Adrenal gland (tissue), 12 donors: Measurements from ENCODE around the gene PRC1. TPM values are rescaled to one million over a fixed set of nuclear protein-coding genes. Genes with fewer than 3 reads are reported as not detected.

Experiments used
- DNase-seq, 7 donors: peaks; one replicate each; pipeline ENCODE4 v3.0.0-alpha.2; 2019 to 2020
- H3K27ac ChIP-seq, 5 donors: fragments of 200-600 bp; sonication (generic) in 4 of 5; 1 replicate in 3 of 5; 2 replicates in 2 of 5; pipeline versions ENCODE4 v1.5.1 to v1.8.0; 2016 to 2020; ENCODE audit warnings: mild to moderate bottlenecking in 1 of 5
- H3K27me3 ChIP-seq: fragments of 200-600 bp; 2 replicates; pipeline ENCODE4 v1.8.0; 2021
- H3K36me3 ChIP-seq, 2 donors: fragments of 200-600 bp; replicated peaks in 1 of 2; 1 replicate in 1 of 2; 2 replicates in 1 of 2; pipeline versions ENCODE4 v1.5.1 to v1.8.0; 2018 to 2022
- H3K4me1 ChIP-seq, 2 donors: fragments of 200-600 bp; replicated peaks in 1 of 2; 1 replicate in 1 of 2; 2 replicates in 1 of 2; pipeline versions ENCODE4 v1.5.1 to v1.8.0; 2018 to 2021
- H3K4me3 ChIP-seq, 4 donors: fragments of 200-600 bp; sonication (generic) in 3 of 4; one replicate each; pipeline ENCODE4 v1.5.1; 2016 to 2018
- H3K9me3 ChIP-seq, 3 donors: fragments of 200-600 bp; sonication (generic) in 1 of 3; replicated peaks in 1 of 3; 1 replicate in 2 of 3; 2 replicates in 1 of 3; pipeline versions ENCODE4 v1.5.1 to v1.8.0; 2016 to 2021
- POLR2A ChIP-seq, 2 donors: fragments of 450-650 bp; IDR thresholded peaks; one replicate each; pipeline ENCODE4 v1.6.1; 2017; ENCODE audit warnings: antibody characterized with exemption in 2 of 2, mild to moderate bottlenecking in 2 of 2, moderate library complexity in 1 of 2
- WGBS, 4 donors: extraction: QIAGEN DNeasy Blood & Tissue Kit in 2 of 4; methylation state at CpG; one replicate each; pipeline versions ENCODE4 v1.1.5 to v1.1.7; 2013 to 2017; 5-methylcytosine and 5-hydroxymethylcytosine counted together
- intact Hi-C, 2 donors: fragments of 100-400 bp; cut with DNase I; formaldehyde crosslinking; loops; one replicate each; pipeline versions ENCODE4 v1.14.1 to v1.15.0; 2022 to 2023
- polyA plus RNA-seq, 3 donors: library from polyadenylated mRNA; stranded (reverse); fragments of 200-250 nt in 2 of 3; fragments of 350-450 nt in 1 of 3; fragmentation: Illumina TruSeq in 1 of 3; extraction: RNeasy Lipid Tissue Mini Kit (QIAGEN cat#74804) in 1 of 3; gene quantifications; one replicate each; pipeline ENCODE4 v1.2.3, GENCODE V29; 2013 to 2014
- total RNA-seq, 9 donors: library from RNA; depleted of rRNA in 4 of 9; stranded (reverse); fragments of >200 nt in 4 of 9; fragments of 120-200 nt in 1 of 9; fragmentation: NEBNext Ultra II Directional in 1 of 9; extraction: Animal tissue kit (Norgen Biotek cat#: 25700) in 1 of 9; gene quantifications; one replicate each; pipeline versions ENCODE4 v1.1.0 to v1.2.4, GENCODE V29; 2013 to 2023
- TF ChIP-seq, protein P1 (sequence below), 6 experiments: fragments of 450-650 bp in 4 of 6; fragments of 200-600 bp in 2 of 6; sonication (generic) in 1 of 6; IDR thresholded peaks; 1 replicate in 5 of 6; 2 replicates in 1 of 6; pipeline versions ENCODE4 v1.5.1 to v1.8.0; 2016 to 2021; ENCODE audit warnings: antibody characterized with exemption in 6 of 6, mild to moderate bottlenecking in 2 of 6, moderate library complexity in 1 of 6
- donor health status: healthy with polysubstance abuse.
- donor health status: Bipolar disorder and iron deficiency.
- donor health status: DM: yes; HTN: yes; CAD: no.
- donor health status: DM: no; HTN: no; CAD: no.
- donor health status: DM: no; HTN: no; CAD: no.
- donor health status: DM: yes; HTN: yes; CAD: no.

Gene PRC1
- total and polyA plus RNA-seq, 12 donors, result 4.7 to 63.8 (median 6.6) TPM

DNA sequence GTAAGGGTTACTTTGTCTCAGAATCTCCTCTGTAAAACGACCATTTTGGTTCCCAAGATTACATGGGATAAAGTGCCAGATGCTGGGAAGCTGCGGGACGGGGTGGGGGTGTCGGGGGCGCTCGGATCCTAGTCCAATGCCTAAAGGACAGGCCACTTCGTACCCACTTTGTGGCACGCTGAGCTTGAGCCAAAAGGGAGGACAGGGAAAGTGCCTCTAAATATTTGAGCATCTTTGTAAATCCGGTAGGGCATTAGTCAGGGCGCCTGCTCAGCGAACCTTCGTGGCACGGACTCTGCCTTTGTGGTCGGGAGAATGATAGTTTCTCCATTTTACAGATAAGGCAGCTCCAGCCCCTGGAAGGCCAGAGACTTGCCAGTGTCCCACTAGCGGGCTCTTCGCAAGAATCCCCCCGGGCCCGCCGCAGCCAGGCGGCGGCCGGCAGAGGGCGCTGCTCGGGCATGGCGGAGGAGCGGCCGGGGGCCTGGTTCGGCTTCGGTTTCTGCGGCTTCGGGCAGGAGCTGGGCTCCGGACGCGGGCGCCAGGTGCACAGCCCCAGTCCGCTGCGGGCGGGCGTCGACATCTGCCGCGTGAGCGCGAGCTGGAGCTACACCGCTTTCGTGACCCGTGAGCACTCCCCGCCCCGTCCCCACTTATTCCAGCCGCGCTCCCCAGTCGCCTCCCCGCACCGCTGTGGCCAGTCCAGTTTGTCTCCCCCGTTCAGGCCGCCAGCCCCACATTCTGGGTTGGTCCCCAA lies 37.9 kb downstream of the PRC1 start:
- 3 to 16% (median 5%) methylated on average over 13 to 56 of the region's 56 CpGs for WGBS, 4 donors
- intact Hi-C loops, result loop anchor here (5.0 to 10.0 kb wide), 3 partner anchors 41 to 81 kb away; no protein-coding TSS in a partner anchor
- peak overlapping the region in 3 of 4 donors; percentile 41 to 74 (median 67) for H3K4me3 ChIP-seq
- H3K9me3 ChIP-seq, result no peaks in the 10 kb centered on the region
- peaks cover 19 to 25% of the 10 kb centered on the region in 2 donors for H3K4me1 ChIP-seq
- peak overlapping the region in 4 of 5 donors; percentile 34 to 72 (median 66) for H3K27ac ChIP-seq
- TF ChIP-seq POLR2A (IDR thresholded peaks at IDR 0.05), result peak; percentile 28 to 68
- TF ChIP-seq, protein P1, sequence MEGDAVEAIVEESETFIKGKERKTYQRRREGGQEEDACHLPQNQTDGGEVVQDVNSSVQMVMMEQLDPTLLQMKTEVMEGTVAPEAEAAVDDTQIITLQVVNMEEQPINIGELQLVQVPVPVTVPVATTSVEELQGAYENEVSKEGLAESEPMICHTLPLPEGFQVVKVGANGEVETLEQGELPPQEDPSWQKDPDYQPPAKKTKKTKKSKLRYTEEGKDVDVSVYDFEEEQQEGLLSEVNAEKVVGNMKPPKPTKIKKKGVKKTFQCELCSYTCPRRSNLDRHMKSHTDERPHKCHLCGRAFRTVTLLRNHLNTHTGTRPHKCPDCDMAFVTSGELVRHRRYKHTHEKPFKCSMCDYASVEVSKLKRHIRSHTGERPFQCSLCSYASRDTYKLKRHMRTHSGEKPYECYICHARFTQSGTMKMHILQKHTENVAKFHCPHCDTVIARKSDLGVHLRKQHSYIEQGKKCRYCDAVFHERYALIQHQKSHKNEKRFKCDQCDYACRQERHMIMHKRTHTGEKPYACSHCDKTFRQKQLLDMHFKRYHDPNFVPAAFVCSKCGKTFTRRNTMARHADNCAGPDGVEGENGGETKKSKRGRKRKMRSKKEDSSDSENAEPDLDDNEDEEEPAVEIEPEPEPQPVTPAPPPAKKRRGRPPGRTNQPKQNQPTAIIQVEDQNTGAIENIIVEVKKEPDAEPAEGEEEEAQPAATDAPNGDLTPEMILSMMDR (IDR thresholded peaks at IDR 0.05), result peak; percentile 57 to 91 (median 87)
- DNase-seq, result peak; percentile 75 to 84 (median 78)
- H3K36me3 ChIP-seq, result peaks cover 0 to 34% of the 10 kb centered on the region in 2 donors
- H3K27me3 ChIP-seq, result no peaks in the 10 kb centered on the region

DNA sequence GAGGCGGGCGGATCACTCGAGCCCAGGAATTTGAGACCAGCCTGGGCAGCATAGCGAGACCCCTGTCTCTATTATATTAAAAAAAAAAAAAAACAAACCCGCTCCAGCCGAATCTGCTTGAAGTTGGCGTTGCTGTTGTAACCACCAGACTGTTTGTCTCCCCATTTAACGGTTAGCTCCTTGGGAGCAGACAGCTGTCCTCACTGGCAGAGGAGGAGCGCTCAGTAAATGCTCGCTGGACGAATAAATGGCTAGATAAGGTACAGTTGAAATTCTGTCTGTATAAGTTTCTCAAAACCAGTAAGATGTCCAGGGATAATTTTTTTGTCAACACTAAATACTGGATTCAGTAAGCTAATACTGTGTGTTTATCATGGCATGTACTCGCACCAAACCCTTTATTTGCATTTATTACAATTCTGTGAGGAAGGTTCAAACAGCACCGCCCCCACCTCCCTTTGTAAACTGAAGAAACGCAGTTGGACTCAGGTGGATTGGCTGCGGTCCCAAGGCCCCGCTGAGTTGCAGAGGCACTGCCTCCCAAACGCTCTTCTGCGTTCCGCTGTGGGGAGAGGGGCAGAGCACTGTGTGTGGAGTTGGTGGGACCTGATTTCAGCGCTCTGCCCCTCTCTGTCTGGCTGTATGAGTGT lies 38.6 kb downstream of the PRC1 start:
- Histone ChIP-seq H3K27ac (no peak overlapping the region), H3K4me3 (peak overlapping the region in 1 of 4 donors; percentile 87), H3K27me3 (no peaks in the 10 kb centered on the region), H3K4me1 (peaks cover 18 to 25% of the 10 kb centered on the region in 2 donors), H3K36me3 (peaks cover 0 to 34% of the 10 kb centered on the region in 2 donors), H3K9me3 (no peaks in the 10 kb centered on the region)
- intact Hi-C loops, result loop anchor here (5.0 to 10.0 kb wide), 3 partner anchors 42 to 82 kb away; no protein-coding TSS in a partner anchor
- peak in 2 of 7 donors; percentile 34 to 40 for DNase-seq
- 49 to 61% (median 53%) methylated on average over 16 to 20 of the region's 20 CpGs for whole genome bisulfite sequencing, 4 donors
- TF ChIP-seq POLR2A (IDR thresholded peaks at IDR 0.05), result no peak
- TF ChIP-seq, protein P1 (IDR thresholded peaks at IDR 0.05), result no peak

DNA sequence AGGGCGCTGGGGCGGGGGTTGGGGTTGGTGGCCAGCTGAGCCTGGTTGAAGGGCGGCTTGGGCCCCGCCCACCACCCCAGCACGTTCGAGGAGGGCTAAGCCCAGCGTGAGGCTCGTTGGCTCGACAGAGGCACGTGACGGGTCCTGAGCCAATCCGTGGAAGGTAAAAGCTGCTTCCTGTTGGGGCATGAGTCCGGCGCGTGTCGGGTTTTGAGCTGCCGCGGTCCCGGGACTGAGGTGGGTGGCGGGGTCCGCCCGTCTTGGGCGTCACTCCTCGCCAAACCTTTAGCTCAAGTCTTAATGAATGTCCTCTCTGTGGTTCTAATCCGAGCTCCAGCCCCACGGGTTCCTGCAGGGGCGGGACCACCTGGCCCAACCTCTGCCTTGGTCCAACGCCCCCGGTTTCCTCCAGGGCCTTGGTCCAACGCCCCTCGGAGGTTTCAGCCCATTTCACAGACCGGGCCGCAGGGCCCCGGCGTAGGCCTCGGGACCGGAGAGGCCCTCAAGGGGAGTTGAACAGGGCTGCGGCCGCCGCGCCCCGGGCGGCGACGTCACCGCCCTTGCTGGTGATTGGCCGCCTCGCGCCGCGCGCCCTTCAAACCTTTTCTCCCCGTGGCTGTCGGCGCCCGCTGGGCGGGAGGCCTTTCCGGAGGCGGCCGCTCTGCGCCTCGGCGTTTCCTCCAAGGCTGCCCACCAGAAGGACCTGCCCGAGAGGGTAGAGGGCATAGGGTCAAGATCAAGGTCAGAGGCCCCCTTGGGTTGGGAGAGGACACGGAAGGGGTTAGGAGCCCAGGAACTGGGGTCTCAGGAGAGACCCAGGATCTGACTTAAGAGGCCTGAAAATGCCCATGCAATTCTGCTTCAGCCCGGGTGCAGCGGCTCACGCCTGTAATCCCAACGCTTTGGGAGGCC lies 39.4 kb downstream of the PRC1 start, which contains the start of gene RCCD1:
Gene RCCD1, plus strand, starts transcription at position 173 of the 912 bp plus-strand sequence. CDS start 1,851 bp downstream, outside the sequence.
- H3K27me3 ChIP-seq, result no peaks in the 10 kb centered on the region
- intact Hi-C loops, result loop anchor here (5.0 to 10.0 kb wide), 3 partner anchors 42 to 82 kb away; no protein-coding TSS in a partner anchor
- no peaks in the 10 kb centered on the region for H3K9me3 ChIP-seq
- peak in 1 of 2 donors; percentile 61 for TF ChIP-seq POLR2A (IDR thresholded peaks at IDR 0.05)
- TF ChIP-seq, protein P1 (IDR thresholded peaks at IDR 0.05), result no peak
- 0 to 2% (median 1%) methylated on average over 19 to 69 of the region's 69 CpGs for WGBS, 4 donors
- peaks cover 12 to 25% of the 10 kb centered on the region in 2 donors for H3K4me1 ChIP-seq
- peak within 1 kb of the TSS; percentile 60 to 97 (median 83) for H3K27ac ChIP-seq
- peak within 1 kb of the TSS; percentile 44 to 87 (median 69) for H3K4me3 ChIP-seq
- H3K36me3 ChIP-seq, result peaks cover 0 to 40% of the 10 kb centered on the region in 2 donors
- peak; percentile 93 to 98 (median 97) for DNase-seq
